NCI-H2107 treated with DMSO at 0.1 percent for 48 hours (cell line): Measurements from ENCODE around the gene BMAL2.

Experiments
- DNase-seq: peaks from one replicate; lab custom pipeline; 2025; ENCODE audit not compliant: unreplicated experiment; lab: John Stamatoyannopoulos, UW

Gene BMAL2

DNA sequence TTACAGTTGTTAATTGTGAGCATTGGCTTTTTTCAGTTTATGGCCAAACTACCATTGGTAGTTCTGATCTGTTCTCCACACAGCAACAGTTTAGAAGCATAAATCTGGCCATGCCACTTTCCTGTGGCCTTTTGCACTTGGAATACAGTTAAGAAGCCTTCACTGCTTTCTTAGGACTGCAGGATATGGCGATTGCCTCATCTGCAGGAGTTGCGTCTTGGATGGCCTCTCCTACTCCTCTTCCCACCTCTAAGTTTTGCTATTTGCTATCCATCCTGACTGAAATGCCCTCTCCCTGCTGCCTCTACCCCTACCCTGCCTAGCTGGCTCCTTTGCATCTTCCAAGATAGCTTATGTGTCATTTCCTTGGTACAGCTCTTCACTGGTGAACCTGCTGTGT is 12.8 kb upstream of the BMAL2 start:
- no peak for DNase-seq

DNA sequence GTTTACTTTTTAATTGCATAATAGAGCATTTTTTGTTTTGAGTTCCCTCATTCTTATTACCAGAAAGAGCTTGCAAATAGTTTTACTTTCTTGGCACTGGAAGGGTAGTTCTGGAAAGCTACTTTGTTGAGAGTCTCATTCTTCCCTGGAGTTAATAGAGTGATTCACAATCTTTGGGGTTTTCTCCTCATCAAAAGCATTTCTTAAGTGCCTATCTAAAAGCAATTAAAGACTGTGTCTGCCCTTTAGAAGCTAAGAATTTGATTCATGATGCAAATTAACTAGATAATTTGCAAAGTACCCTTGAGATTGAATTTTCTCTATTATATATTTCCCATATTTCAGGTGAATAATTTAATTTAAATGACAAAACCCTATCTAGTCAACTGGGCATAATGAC is 8.1 kb upstream of the BMAL2 start:
- no peak for DNase-seq

- no peak for DNase-seq
These were observed 1.8 kb upstream of the BMAL2 start for GRCh38 chr12:27330846-27331245.

DNA sequence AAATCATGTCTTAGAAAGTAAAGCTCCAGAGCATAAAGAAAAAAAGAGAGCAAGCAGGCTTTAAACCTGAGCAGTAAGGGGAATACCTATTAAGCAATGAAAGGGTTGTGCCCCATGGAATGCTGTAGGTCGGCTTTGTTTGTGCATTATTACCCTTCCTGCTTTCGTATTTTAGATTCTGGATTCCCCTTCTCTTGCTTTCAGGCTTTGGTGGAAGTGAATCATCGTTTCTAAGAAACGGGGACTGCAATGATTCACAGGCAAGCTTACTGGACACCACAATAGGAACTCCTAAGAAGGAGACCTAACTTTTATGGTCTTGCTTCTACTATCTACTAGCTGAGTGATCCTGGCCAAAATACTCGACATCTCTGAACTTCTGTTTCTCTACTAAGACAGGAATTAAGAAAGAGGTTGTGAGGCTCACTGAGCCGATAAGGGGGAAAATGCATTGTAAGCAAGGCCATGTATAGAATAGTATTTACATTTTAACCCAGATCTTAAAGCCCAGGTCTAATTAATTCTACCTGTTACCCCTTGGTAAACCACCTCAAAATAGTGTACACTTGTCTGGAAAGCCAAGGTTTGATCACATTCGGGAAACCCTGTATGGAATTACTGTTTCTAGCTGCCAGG is 1.2 kb upstream of the BMAL2 start:
- DNase-seq: no peak

- DNase-seq: no peak
These were observed 710 bp upstream of the BMAL2 start for GRCh38 chr12:27331927-27332324.

- DNase-seq: no peak
These were observed 276 bp upstream of the BMAL2 start for GRCh38 chr12:27332407-27332713.

GRCh38 chr12:27333403-27334009 is 870 bp downstream of the BMAL2 start:
- peak; percentile 16 for DNase-seq

DNA sequence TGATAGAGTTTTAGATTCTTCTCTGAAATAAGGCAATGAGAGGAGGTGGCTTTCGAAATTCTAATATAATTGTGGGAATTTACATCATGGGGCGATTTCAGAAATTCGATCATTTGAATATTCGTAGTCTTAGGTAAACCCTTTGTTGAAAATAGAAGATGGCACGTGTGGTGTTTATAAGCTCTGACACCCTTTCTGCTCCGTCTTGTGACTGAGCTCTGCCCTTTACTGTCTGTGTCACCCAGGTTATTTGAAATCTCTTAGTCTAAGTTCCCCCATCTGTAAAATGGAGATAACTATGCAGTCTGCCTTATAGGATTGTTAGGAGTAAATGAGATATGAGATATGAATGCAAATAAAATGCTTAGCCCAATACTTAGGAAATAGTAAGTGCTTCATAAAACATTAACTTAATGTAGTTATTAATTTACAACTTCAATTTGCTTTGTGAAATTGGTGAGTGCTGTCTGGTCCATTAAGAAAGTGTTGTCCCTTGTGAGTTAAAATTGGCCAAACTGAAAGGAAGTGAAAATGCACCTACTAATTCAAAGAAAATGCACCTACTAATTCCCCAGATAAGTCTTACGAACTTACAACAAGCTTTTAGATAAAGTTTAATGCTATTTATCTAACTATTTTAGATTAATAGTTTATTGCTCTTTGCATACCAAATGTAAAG is 1.5 kb downstream of the BMAL2 start:
- DNase-seq: no peak

- DNase-seq: no peak
These were observed 2.1 kb downstream of the BMAL2 start for GRCh38 chr12:27334721-27335082.

- DNase-seq: no peak
These were observed 3.0 kb downstream of the BMAL2 start for GRCh38 chr12:27335364-27336281.

- DNase-seq: no peak
These were observed 3.6 kb downstream of the BMAL2 start for GRCh38 chr12:27336282-27336653.

DNA sequence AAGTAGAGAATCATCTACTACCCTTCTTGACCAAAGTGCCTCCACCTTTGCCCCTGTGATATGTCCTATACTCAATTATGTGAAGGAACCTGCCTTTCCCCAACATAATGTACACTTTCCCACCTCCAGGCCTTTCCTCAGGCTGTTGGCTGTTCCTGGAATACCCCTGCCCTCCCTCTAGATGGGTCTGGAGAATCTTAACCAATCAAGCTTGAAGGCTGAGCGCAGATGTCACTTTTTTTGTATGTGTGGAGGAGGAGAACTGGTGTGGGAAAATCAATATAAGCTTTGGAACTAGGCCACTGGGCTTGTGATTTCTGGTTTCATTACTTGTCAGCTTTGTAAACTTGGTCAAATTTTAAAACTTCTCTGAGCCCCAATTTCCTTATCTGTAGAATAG is 4.7 kb downstream of the BMAL2 start:
- DNase-seq: no peak

DNA sequence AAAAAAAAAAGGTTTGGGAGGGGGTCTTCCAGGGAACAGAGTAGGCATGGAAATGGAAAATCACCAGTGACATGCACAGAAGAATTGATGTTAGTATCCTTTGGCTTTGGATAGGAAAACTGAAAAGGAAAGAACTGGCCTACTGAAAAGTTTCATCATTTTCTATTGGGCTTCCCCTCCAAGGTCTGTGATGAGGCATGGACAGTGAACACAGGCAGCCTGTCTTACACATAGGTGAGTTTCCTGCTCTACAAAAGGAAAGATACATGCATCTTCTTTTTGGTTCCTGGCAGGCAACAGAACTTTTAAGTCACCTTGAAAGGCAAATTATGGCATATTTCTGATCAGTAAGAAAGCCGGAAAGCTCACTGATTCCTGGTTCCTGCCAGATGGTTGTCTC is 5.8 kb downstream of the BMAL2 start:
- no peak for DNase-seq

DNA sequence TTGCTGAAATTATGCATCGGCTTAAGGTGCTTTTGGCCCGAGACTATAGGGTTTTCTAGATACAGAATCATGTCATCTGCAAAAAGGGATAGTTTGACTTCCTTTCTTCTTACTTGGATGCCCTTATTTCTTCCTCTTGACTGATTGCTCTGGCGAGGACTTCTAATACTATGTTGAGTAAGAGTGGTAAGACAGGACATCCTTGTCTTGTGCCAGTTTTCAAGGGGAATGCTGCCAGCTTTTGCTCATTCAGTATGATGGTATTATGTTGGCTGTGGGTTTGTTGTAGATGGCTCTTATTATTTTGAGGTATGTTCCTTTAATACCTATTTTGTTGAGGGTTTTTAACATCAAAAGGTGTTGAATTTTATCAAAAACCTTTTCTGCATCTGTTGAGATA is 8.3 kb downstream of the BMAL2 start:
- DNase-seq: no peak

DNA sequence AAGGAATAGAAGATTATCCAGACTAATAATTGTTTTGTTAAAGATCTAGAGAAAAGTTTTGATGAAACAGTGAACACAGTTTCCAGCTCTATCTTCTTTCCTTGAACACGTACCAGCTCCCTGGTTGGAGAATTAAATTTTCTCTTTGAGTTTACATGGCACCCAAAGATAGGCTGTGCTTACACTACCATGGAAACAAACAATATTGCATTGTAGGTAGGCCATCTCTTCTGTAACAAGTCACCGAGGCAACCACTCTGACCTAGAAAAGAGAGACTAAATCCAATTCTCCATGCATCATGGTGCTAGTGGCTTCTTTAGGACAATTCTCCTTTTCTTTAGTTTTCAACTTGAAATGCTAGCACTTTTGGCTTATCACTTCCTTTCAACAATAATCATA is 9.9 kb downstream of the BMAL2 start:
- no peak for DNase-seq

DNA sequence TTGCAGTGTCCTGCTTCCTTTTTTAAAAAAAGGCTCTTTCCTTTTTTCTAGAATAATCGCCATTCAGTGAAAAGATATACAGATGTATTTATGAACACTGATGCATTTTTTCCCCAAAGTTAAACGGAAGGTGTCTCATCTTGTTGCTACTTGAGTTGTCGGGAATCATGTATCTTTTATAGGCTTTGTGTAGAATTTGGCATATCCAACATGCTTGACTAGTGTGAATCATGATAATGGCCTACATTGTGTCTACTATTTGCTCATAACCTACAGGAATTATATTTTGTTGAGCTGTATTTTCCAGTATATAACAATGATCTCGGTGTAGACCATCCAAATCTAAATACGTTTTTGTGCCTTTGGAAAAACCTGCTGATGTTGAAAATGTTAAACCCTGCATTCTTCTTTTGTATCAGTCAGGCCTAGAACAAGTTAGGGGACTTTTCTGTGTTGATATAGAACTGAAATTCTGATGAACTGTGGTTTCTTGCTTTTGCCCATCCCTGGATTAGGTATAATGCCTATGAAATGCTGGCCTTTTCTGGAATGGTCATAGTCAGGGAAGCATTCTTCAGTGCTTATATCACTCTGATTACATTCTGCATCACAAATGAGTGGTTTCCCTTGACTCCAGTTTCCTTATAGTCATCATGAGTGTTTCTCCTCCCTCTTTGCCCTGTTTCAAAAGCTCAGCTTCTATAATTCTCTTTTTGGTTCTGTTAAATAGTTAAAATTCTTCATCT is 10.8 kb downstream of the BMAL2 start:
- DNase-seq: no peak

DNA sequence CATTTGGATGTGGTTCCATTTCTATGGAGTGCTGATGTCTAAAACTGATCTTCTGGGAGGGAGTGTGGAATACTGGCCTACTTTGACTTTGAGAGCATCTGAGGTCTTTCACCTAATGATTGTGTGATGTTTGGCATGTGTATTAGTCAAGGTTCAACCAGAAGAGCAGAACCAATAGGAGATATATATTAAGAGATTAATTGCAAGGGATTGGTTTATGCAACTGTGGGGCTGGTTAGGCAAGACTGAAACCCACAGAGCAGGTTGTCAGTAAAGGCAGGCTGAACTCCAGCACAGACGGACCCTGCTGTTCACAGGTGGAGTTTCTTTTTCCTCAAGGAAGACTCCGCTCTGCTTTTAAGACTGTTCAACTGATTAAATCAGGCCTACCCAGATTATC is 11.6 kb downstream of the BMAL2 start:
- no peak for DNase-seq

- no peak for DNase-seq
These were observed 12.1 kb downstream of the BMAL2 start for GRCh38 chr12:27344760-27345159.

DNA sequence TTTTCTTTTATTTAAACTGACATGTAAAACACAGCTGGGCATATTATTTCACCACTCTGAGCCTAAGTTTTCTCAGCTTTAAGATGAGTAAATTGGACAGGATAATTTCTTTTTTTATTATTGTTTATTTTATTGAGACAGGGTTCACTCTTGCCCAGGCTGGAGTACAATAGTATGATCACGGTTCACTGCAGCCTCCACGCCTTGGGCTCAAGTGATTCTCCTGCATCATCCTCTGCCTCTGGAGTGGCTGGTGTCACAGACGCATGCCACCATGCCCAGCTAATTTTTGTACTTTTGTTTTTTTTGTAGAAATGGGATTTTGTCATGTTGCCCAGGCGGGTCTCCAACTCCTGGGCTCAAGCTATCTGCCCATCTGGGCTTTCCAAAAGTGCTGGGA is 12.7 kb downstream of the BMAL2 start:
- DNase-seq: no peak

GRCh38 chr12:27347779-27348178 is 15.1 kb downstream of the BMAL2 start:
- DNase-seq: peak; percentile 23

GRCh38 chr12:27351476-27351875 is 18.8 kb downstream of the BMAL2 start:
- DNase-seq: no peak
